Adipose tissue (tissue), 3 donors: Measurements from ENCODE around the gene WBP4. TPM values are rescaled to one million over a fixed set of nuclear protein-coding genes. Genes with fewer than 3 reads are reported as not detected.
"Not testable (repeated sequence)": the region's sequence is repeated elsewhere in the genome, so short reads cannot be mapped to it uniquely, and the experiment has no call there.

Source experiments
- H3K27ac ChIP-seq: one replicate; pipeline ENCODE4 v1.5.1; 2013; ENCODE audit warnings: low read depth, low read length
- WGBS, 3 donors: extraction: QIAGEN DNeasy Blood & Tissue Kit; methylation state at CpG; one replicate each; pipeline ENCODE4 v1.1.7; 2013; 5-methylcytosine and 5-hydroxymethylcytosine counted together
- polyA plus RNA-seq, 3 donors: library from polyadenylated mRNA; stranded (reverse); fragments of 200-250 nt; gene quantifications; one replicate each; pipeline ENCODE4 v1.2.3, GENCODE V29; 2013
- donor health status: healthy with polysubstance abuse.
- donor health status: Bipolar disorder and iron deficiency.
- donor health status: healthy.

WBP4 gene
- polyA plus RNA-seq, 3 donors, result 3.8 to 11.1 (median 10.8) TPM

GRCh38 chr13:41061914-41062837, 867 bp downstream of the WBP4 start:
- WGBS, 3 donors, result 3 to 6% (median 5%) methylated on average over 23 to 24 of the region's 24 CpGs
- H3K27ac ChIP-seq, result peak overlapping the region; percentile 53

DNA sequence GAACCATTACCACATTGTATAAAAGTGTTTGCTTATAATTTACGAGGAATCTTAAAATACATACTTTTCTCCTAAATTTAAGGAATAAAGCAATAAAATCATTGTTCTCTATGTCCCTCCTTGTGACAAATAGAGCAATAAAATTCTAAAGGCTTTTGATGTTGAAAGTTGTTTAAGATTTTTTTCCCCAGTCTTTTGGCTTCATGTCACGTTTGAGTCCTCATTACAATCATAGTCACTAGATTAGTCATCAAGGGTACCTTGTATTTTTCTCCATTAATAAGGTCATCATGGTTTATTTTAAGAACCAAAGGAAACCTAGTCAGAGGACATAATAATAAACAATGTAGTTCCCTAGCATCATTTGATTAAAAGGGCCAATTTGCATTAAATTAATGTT, 3.2 kb downstream of the WBP4 start:
- no peak overlapping the region for H3K27ac ChIP-seq
- 60 to 73% (median 65%) methylated on average over 2 of the region's 2 CpGs for WGBS, 3 donors

GRCh38 chr13:41065078-41065477, 3.8 kb downstream of the WBP4 start:
- H3K27ac ChIP-seq, result no peak overlapping the region

GRCh38 chr13:41074523-41074922, 13.2 kb downstream of the WBP4 start:
- WGBS, 3 donors, result 87 to 91% (median 90%) methylated on average over 9 of the region's 9 CpGs
- H3K27ac ChIP-seq, result no peak overlapping the region

- WGBS, 3 donors, result 3 to 55% (median 44%) methylated on average over 1 of the region's 1 CpG
Measured at GRCh38 chr13:41075034-41075433, 13.7 kb downstream of the WBP4 start.

GRCh38 chr13:41075485-41075884, 14.2 kb downstream of the WBP4 start:
- no peak overlapping the region for H3K27ac ChIP-seq
- WGBS, 3 donors, result 81 to 92% (median 91%) methylated on average over 7 of the region's 7 CpGs

More at GRCh38 chr13:41075034-41075433, 13.7 kb downstream of the WBP4 start:
- H3K27ac ChIP-seq, result no peak overlapping the region

- WGBS, 3 donors, result 83 to 91% (median 86%) methylated on average over 3 of the region's 3 CpGs
Measured at GRCh38 chr13:41077475-41077874, 16.2 kb downstream of the WBP4 start.

DNA sequence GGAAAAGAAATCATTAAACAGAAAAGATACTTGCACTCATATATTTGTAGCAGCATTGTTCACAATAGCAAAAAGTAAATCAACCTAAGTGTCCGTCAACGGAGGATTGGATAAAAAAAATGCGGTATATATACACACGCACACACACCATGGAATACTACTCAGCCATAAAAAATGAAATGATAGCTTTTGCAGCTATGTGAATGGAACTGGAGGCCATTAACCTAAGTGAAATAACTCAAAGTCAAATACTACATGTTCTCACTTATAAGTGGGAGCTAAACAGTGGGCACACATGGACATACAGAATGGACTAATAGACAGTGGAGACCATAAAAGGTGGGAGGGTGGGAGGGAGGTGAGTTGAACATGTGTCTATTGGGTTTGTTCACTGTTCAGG, 18.4 kb downstream of the WBP4 start:
- no peak overlapping the region for H3K27ac ChIP-seq
- 97 to 99% (median 98%) methylated on average over 4 of the region's 4 CpGs for WGBS, 3 donors

More at GRCh38 chr13:41077475-41077874, 16.2 kb downstream of the WBP4 start:
- H3K27ac ChIP-seq, result no peak overlapping the region

DNA sequence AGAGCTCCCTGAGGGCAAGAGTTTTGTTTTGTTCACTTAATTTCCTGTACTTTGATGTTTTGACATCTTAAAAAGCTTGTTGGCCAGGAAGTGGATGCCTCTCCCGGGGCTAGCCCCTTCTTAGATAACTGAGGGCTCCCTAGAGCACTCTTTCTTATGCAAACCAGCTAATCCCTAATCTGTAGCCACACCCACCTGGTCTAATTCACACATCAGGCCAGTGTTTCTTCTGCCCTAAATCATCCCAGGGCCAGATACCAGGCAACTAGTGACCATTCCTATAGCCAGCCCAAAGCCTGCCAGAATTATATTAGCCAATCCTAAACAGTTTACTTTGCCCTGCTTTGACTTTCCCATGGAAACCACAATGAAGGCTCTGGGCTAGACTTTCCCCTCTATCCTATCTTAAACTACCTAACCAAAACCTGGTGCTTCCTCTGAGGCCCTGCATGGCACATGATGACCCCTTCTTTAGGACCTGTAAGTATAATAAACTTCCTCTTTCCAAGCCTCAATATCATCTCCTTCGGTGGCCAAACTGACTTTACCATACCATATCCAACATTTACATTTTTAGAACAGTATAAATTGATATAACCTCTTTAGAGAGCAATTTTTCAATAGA, 24.8 kb downstream of the WBP4 start:
- no peak overlapping the region for H3K27ac ChIP-seq
- WGBS, 3 donors, result 55 to 80% (median 66%) methylated on average over 2 of the region's 2 CpGs

GRCh38 chr13:41095681-41096080, 34.4 kb downstream of the WBP4 start:
- not testable (repeated sequence) for H3K27ac ChIP-seq
- 89 to 95% (median 92%) methylated on average over 2 of the region's 2 CpGs for WGBS, 3 donors

DNA sequence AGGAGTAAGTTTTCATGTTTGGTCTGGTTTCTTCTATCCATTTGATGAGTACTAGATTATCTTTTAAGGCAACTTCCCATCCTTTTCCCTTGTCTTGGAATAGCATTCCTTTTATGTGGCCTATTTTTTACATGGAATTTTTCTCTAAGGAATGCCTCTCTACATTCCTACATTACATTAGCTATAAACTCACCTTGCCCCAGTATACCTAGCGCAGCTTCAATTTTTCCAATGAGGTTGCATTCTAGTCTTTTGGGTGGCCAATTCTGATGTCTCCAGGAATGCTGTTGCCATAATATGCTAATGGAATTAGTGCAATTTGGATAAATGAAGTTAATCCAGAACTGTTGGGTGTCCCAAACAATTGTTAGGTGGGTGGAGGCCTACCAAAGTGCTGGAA, 37.5 kb downstream of the WBP4 start:
- no peak overlapping the region for H3K27ac ChIP-seq
- 99 to 100% (median 100%) methylated on average over 1 of the region's 1 CpG for WGBS, 3 donors

DNA sequence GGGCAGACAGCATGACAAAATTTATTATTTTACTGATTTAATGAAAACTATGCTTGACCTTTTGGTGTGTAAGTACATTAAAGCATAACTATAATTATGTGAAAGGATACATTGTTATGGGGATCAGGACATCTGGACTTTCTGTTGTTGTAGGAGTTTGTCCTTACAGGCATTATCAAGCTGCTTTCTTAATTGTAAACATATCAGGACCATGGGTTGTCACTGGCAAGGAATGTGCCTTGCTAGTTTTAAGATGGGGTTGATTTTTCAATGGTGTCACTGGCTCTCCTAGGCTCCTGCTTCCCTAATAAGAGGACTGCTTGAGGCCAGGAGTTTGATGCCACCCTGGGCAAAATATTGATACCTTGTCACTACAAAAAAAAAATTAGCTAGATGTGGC, 38.7 kb downstream of the WBP4 start:
- no peak overlapping the region for H3K27ac ChIP-seq

- 87 to 92% (median 91%) methylated on average over 15 of the region's 15 CpGs for WGBS, 3 donors
- H3K27ac ChIP-seq, result no peak overlapping the region
Measured at GRCh38 chr13:41107104-41107571, 45.8 kb downstream of the WBP4 start.

DNA sequence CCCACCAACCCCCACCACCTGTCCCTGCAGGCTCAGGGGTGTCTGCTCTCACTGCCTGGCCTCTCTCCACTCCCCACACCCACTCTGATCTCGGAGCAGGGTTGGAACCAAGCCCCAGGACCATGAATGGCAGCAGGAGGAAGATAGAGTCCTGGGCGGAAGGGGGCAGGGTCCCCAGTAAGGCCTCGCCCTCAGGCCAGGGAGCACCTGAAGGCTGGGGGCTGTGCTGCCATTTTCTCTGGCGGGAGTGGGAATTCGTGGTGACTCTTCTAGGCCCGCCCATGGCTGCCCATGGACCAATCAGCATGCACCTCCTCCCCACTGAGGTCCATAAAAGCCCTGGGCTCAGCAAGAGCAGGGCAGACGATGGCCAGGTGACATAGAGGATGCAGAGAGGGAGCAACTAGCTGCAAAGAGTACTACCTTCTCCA, 46.3 kb downstream of the WBP4 start:
- no peak overlapping the region for H3K27ac ChIP-seq
- 88 to 90% (median 88%) methylated on average over 7 of the region's 7 CpGs for WGBS, 3 donors

DNA sequence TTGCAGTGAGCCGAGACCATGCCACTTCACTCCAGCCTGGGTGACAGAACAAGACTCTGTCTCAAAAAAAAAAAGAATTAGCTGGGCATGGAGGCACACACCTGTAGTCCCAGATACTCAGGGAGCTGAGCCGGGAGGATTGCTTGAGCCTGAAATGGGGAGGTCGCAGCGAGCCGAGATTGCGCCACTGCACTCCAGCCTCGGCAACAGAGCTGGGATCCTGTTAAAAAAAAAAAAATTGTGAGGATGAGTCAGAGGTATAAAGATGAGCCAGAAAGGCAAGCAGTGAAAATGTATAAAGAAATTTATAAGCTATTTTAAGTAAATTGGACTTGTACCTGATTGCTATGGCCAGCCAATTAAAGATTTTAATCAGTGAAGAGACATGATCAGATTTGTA, 50.1 kb downstream of the WBP4 start:
- H3K27ac ChIP-seq, result no peak overlapping the region
- WGBS, 3 donors, result 86 to 95% (median 88%) methylated on average over 7 of the region's 7 CpGs

DNA sequence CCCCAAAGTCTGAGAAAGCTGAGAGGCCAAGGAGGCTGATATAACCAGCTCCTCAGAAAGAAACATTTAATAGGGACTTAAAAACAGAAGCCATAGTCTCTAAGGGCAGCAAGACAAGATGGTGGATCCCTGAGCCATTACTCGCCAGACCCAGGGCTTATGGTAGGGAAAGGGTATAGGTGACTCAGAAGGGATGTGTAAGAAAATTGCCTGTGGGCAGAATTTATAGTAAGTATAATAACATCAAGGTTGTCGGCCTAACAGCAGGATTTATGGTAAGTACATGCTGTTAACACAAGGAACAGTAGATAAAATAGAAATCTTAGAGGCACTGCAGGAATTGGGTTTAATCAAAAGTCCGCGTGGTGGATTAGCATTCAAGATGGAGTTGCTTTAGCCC, 56.6 kb downstream of the WBP4 start:
- H3K27ac ChIP-seq, result no peak overlapping the region
- 83 to 92% (median 86%) methylated on average over 4 of the region's 4 CpGs for WGBS, 3 donors

DNA sequence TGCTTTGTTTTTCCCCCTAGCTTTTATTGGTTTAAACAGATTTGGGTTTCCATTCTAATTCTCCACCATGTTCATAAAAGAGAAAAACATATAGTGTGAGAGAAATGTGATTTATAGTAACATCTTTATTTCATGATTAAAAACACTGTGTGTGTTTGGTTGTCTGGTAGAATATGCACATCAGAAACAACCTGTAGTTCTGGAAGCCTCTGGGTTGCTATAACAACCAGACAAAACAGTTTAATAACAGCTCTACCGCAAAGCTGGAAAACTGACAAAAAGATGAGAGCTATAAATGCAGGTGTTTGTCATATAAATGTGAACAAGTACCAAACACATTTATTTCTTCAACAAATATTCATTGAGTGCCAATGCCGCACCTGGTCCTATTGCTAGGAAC, 61.5 kb downstream of the WBP4 start:
- 63 to 73% (median 70%) methylated on average over 2 of the region's 2 CpGs for WGBS, 3 donors
- no peak overlapping the region for H3K27ac ChIP-seq

DNA sequence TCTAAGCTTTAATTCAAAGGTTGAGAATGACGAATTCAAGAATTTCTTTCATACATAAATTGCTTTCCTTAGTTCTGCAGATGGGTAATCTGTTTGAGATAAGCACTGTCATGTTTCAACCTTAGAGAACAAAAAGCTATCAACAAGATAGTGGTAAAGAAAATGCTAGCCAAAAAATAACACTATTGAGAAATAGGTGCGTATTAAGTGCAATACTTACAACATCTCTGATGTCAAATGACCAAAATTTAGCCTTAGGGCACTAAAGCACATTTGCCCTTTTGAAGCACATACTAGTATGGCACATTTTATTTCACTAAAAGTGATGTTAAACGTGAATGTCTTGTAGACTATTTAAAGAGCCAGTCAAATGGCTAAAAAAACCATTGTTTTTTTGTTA, 66.4 kb downstream of the WBP4 start:
- no peak overlapping the region for H3K27ac ChIP-seq
- 70 to 81% (median 75%) methylated on average over 3 of the region's 3 CpGs for WGBS, 3 donors

DNA sequence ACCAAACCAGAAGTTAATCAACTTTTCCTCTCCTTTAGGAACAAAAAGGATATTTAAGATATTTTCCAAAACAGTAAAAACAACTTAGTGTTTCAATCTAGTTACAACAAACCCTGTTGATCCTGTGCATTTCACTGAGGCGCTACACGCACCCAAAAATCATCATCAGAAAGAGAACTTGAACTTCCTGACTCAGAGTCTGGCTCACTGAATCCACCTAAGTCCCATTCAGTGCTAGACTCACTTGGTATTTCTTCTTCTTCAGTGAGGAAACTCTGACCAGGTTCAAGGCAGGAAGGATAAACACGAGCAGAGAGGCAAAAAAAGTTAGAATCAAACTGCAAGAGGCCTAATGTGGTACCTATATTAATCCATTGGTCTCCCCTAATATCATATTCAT, 69.0 kb downstream of the WBP4 start:
- H3K27ac ChIP-seq, result no peak overlapping the region
- 60 to 87% (median 85%) methylated on average over 3 of the region's 3 CpGs for WGBS, 3 donors

- not testable (repeated sequence) for H3K27ac ChIP-seq
- 87 to 93% (median 92%) methylated on average over 4 of the region's 4 CpGs for WGBS, 3 donors
Measured at GRCh38 chr13:41131189-41131588, 69.9 kb downstream of the WBP4 start.
